Uterus (tissue), 4 donors: ENCODE data around the gene CACUL1. TPM values are rescaled to one million over a fixed set of nuclear protein-coding genes. Genes with fewer than 3 reads are reported as not detected.
A peak's percentile ranks its signal among the peaks of the same experiment; 100 is the strongest.

ENCODE experiments used
- DNase-seq, 2 donors: peaks; one replicate each; pipeline ENCODE4 v3.0.0-alpha.2; 2019 to 2020
- H3K27ac ChIP-seq, 2 donors: fragments of 200-600 bp; sonication (generic); 1 replicate in 1 of 2; 2 replicates in 1 of 2; pipeline ENCODE4 v1.5.1; 2016 to 2018
- H3K27me3 ChIP-seq, 2 donors: fragments of 200-600 bp; sonication (generic); one replicate each; pipeline ENCODE4 v1.5.1; 2018 to 2019; ENCODE audit warnings: control low read depth in 1 of 2
- H3K36me3 ChIP-seq, 2 donors: fragments of 200-600 bp; sonication (generic); one replicate each; pipeline ENCODE4 v1.5.1; 2019; ENCODE audit warnings: control low read depth in 1 of 2
- H3K4me1 ChIP-seq, 2 donors: fragments of 200-600 bp; sonication (generic); one replicate each; pipeline ENCODE4 v1.5.1; 2018 to 2019; ENCODE audit warnings: control low read depth in 1 of 2
- H3K4me3 ChIP-seq, 2 donors: fragments of 200-600 bp; sonication (generic); 1 replicate in 1 of 2; 2 replicates in 1 of 2; pipeline ENCODE4 v1.5.1; 2018 to 2019; ENCODE audit warnings: mild to moderate bottlenecking in 1 of 2
- H3K9me3 ChIP-seq, 2 donors: fragments of 200-600 bp; sonication (generic); one replicate each; pipeline ENCODE4 v1.5.1; 2019; ENCODE audit warnings: control low read depth in 1 of 2
- CTCF ChIP-seq, 4 experiments: fragments of 200-600 bp in 2 of 4; fragments of 450-650 bp in 2 of 4; sonication (generic) in 2 of 4; IDR thresholded peaks; one replicate each; pipeline ENCODE4 v1.5.1; 2016 to 2019; ENCODE audit warnings: antibody characterized with exemption in 4 of 4, mild to moderate bottlenecking in 2 of 4, moderate library complexity in 1 of 4
- POLR2A ChIP-seq, 2 donors: fragments of 450-650 bp; IDR thresholded peaks; one replicate each; pipeline ENCODE4 v1.6.1; 2016; ENCODE audit warnings: antibody characterized with exemption in 2 of 2, mild to moderate bottlenecking in 1 of 2, moderate library complexity in 1 of 2
- intact Hi-C: fragments of 100-400 bp; cut with DNase I; formaldehyde crosslinking; loops from one replicate; pipeline ENCODE4 v1.15.1; 2023; ENCODE audit warnings: low total_unique reads
- total RNA-seq, 4 donors: library from RNA; depleted of rRNA in 3 of 4; stranded (reverse); fragments of >200 nt in 3 of 4; gene quantifications; one replicate each; pipeline versions ENCODE4 v1.1.0 to v1.2.4, GENCODE V29; 2014 to 2023
- donor health status: DM: yes; HTN: yes; CAD: no.

The CACUL1 gene
- total RNA-seq, 4 donors from 2014 or later, result 24.8 to 61.0 (median 29.6) TPM

- no peaks in the 10 kb centered on the region for H3K9me3 ChIP-seq
- peaks cover 17 to 18% of the 10 kb centered on the region in 2 donors for H3K4me1 ChIP-seq
- H3K36me3 ChIP-seq, result no peaks in the 10 kb centered on the region
- DNase-seq, result no peak
- TF ChIP-seq CTCF (IDR thresholded peaks at IDR 0.05) (peak in 3 of 4 experiments; percentile 10 to 16 (median 11)), POLR2A (IDR thresholded peaks at IDR 0.05) (no peak)
- H3K27ac ChIP-seq, result peak overlapping the region; percentile 67 to 71
- intact Hi-C loops, result no loop called here
- H3K27me3 ChIP-seq, result no peaks in the 10 kb centered on the region
- no peak overlapping the region for H3K4me3 ChIP-seq
Observed at GRCh38 chr10:118734475-118734874, 20.3 kb downstream of the CACUL1 start.

- intact Hi-C loops, result no loop called here
- Histone ChIP-seq H3K27me3 (no peaks in the 10 kb centered on the region), H3K27ac (peak overlapping the region in 1 of 2 donors; percentile 67), H3K4me3 (no peak overlapping the region), H3K9me3 (no peaks in the 10 kb centered on the region), H3K4me1 (peaks cover 9 to 14% of the 10 kb centered on the region in 2 donors), H3K36me3 (no peaks in the 10 kb centered on the region)
- DNase-seq, result no peak
- TF ChIP-seq POLR2A (IDR thresholded peaks at IDR 0.05) (no peak), CTCF (IDR thresholded peaks at IDR 0.05) (no peak)
Observed at GRCh38 chr10:118732245-118733165, 22.3 kb downstream of the CACUL1 start.

DNA sequence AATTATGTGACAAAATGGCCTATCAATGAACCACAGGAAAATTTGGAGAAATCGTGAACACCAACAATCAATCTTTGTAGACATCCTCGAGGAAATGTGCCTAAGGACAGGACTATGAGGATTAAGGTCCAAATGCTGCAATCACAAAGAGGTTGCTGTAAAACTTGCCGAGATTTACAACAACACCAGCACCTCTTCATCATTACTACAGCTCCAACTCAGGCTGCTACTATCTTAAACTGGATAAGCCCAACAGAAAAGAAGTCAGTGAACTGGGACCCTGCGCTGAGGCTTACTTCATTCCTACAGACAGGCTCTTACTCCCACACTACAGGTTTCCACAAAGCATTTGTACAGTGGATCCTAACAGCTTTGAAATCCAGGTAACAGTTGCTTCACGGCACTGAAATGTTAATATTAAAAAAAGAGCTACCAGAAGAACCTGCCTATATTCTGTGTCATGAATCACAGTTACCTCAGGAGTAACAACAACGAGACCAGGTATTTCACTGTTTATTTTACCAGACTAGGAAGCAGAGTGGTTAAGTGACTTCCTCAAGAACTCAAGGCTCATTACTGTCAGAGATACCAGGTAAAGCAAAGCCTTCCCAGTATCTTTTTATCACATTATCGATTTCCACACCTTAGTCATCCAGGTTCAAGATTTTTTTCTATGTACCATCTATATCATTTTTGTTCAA is 23.9 kb downstream of the CACUL1 start:
- TF ChIP-seq CTCF (IDR thresholded peaks at IDR 0.05) (no peak), POLR2A (IDR thresholded peaks at IDR 0.05) (no peak)
- Histone ChIP-seq H3K27me3 (no peaks in the 10 kb centered on the region), H3K4me1 (peaks cover 0 to 16% of the 10 kb centered on the region in 2 donors), H3K36me3 (no peaks in the 10 kb centered on the region), H3K9me3 (no peaks in the 10 kb centered on the region), H3K27ac (peak overlapping the region in 1 of 2 donors; percentile 27), H3K4me3 (no peak overlapping the region)
- intact Hi-C loops, result no loop called here
- no peak for DNase-seq

- Histone ChIP-seq H3K36me3 (no peaks in the 10 kb centered on the region), H3K27ac (peak overlapping the region; percentile 26 to 27), H3K27me3 (no peaks in the 10 kb centered on the region), H3K4me3 (no peak overlapping the region), H3K4me1 (peaks cover 0 to 13% of the 10 kb centered on the region in 2 donors), H3K9me3 (no peaks in the 10 kb centered on the region)
- no peak for DNase-seq
- intact Hi-C loops, result no loop called here
- TF ChIP-seq CTCF (IDR thresholded peaks at IDR 0.05) (no peak), POLR2A (IDR thresholded peaks at IDR 0.05) (no peak)
Observed at GRCh38 chr10:118729641-118730258, 25.0 kb downstream of the CACUL1 start.
